ENCODE data around the gene PPA1. TPM values are rescaled to one million over a fixed set of nuclear protein-coding genes. Genes with fewer than 3 reads are reported as not detected.
"Not testable (repeated sequence)": the region's sequence is repeated elsewhere in the genome, so short reads cannot be mapped to it uniquely, and the experiment has no call there.

PPA1 gene
- polyA plus RNA-seq, 1 experiment: 49.8 TPM

GRCh38 chr10:70237958-70238536 is 4.8 kb upstream of the PPA1 start:
- H3K4me3 ChIP-seq (ENCODE audit: low read depth, low read length); H3K36me3 ChIP-seq (ENCODE audit: control insufficient read depth, insufficient read depth, low read length); CTCF ChIA-PET; POLR2A ChIA-PET; DNase-seq (ENCODE audit: low read depth); H3K27me3 ChIP-seq (ENCODE audit: control insufficient read depth, insufficient read depth, low read length): not testable (repeated sequence)

DNA sequence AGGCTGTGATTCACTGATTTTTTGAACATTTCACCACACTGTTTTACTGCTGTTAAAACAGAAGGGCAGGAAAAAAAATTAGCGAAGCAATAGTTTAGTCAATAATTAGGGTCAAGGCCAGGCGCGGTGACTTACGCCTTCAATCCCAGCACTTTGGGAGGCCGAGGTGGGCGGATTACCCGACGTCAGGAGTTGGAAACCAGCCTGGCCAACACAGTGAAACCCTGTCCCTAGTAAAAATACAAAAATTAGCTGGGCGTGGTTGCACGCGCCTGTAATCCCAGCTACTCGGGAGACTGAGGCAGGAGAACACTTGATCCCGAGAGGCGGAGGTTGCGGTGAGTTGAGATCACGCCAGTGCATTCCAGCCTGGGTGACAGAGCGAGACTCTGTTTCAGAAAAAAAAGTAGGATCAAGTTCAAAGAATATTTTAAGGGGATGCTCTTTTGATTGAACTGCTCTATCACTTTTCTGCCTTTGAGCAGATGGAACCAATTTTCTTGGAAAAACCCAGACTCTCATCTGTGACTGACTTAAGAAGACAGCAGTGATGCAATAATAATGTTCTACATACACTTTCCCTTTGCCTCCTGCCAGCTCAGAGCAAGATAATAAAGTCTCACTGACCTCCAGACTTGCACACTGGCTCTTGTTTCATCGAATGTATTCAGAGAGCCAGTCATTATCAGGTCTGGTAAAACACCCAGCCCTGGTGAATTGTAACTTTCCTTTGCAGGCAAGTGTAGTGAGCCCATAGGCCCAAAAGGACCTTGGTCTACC is 1.6 kb upstream of the PPA1 start:
- no peaks in the 10 kb centered on the region for H3K36me3 ChIP-seq (ENCODE audit: control insufficient read depth, insufficient read depth, low read length)
- TF ChIP-seq, protein P1, sequence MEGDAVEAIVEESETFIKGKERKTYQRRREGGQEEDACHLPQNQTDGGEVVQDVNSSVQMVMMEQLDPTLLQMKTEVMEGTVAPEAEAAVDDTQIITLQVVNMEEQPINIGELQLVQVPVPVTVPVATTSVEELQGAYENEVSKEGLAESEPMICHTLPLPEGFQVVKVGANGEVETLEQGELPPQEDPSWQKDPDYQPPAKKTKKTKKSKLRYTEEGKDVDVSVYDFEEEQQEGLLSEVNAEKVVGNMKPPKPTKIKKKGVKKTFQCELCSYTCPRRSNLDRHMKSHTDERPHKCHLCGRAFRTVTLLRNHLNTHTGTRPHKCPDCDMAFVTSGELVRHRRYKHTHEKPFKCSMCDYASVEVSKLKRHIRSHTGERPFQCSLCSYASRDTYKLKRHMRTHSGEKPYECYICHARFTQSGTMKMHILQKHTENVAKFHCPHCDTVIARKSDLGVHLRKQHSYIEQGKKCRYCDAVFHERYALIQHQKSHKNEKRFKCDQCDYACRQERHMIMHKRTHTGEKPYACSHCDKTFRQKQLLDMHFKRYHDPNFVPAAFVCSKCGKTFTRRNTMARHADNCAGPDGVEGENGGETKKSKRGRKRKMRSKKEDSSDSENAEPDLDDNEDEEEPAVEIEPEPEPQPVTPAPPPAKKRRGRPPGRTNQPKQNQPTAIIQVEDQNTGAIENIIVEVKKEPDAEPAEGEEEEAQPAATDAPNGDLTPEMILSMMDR (IDR thresholded peaks at IDR 0.05; ENCODE audit: insufficient read depth, low read depth, low read length): no peak
- ChIA-PET POLR2A (no interaction called here), CTCF (no interaction called here)
- H3K27me3 ChIP-seq (ENCODE audit: control insufficient read depth, insufficient read depth, low read length): no peaks in the 10 kb centered on the region
- DNase-seq (ENCODE audit: low read depth): peak; percentile 83
- H3K4me3 ChIP-seq (ENCODE audit: low read depth, low read length): no peak overlapping the region

GRCh38 chr10:70233939-70234300 is 691 bp upstream of the PPA1 start:
- CTCF ChIA-PET: interaction anchor here (1.1 to 13.5 kb wide), 4 partner anchors 12 to 130 kb away, joined by 3 to 219 read pairs (median 12); partner anchors contain the start of gene TYSND1
- TF ChIP-seq, protein P1 (IDR thresholded peaks at IDR 0.05; ENCODE audit: insufficient read depth, low read depth, low read length): no peak
- Histone ChIP-seq H3K27me3 (ENCODE audit: control insufficient read depth, insufficient read depth, low read length) (no peaks in the 10 kb centered on the region), H3K4me3 (ENCODE audit: low read depth, low read length) (peak overlapping the region; percentile 83; the same call in 1 of the 2 replicates), H3K36me3 (ENCODE audit: control insufficient read depth, insufficient read depth, low read length) (no peaks in the 10 kb centered on the region)
- DNase-seq (ENCODE audit: low read depth): no peak
- POLR2A ChIA-PET: interaction anchor here (0.5 to 0.7 kb wide), 2 partner anchors 93 to 130 kb away, joined by 3 to 7 read pairs; no protein-coding TSS in a partner anchor

DNA sequence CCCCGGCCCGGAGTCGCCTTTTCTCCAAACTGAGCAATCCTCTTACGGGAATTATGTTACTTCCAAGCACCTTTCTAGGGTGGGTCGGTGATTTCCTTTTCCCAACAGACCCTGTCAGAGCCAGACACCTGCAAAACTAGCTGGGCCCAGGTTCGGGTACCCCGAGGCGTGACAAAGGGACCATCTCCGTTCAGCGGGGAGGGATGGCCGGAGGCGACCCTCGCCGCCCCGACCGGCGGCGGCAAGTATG is 445 bp downstream of the PPA1 start:
- POLR2A ChIA-PET: interaction anchor here (0.7 kb wide), 1 partner anchor 99 kb away, joined by 22 read pairs; no protein-coding TSS in a partner anchor
- DNase-seq (ENCODE audit: low read depth): no peak
- Histone ChIP-seq H3K27me3 (ENCODE audit: control insufficient read depth, insufficient read depth, low read length) (no peaks in the 10 kb centered on the region), H3K36me3 (ENCODE audit: control insufficient read depth, insufficient read depth, low read length) (peaks cover 1% of the 10 kb centered on the region; the same call in 1 of the 2 replicates), H3K4me3 (ENCODE audit: low read depth, low read length) (peak overlapping the region; percentile 83)
- CTCF ChIA-PET: interaction anchor here (0.6 to 13.5 kb wide), 11 partner anchors 11 to 482 kb away, joined by 3 to 219 read pairs (median 3); partner anchors contain the start of gene TYSND1
- TF ChIP-seq, protein P1 (IDR thresholded peaks at IDR 0.05; ENCODE audit: insufficient read depth, low read depth, low read length): no peak

GRCh38 chr10:70232155-70232858 is 922 bp downstream of the PPA1 start:
- no peak for DNase-seq (ENCODE audit: low read depth)
- TF ChIP-seq, protein P1 (IDR thresholded peaks at IDR 0.05; ENCODE audit: insufficient read depth, low read depth, low read length): no peak
- ChIA-PET CTCF (interaction anchor here (0.6 to 13.5 kb wide), 8 partner anchors 11 to 481 kb away, joined by 3 to 219 read pairs (median 4); no protein-coding TSS in a partner anchor), POLR2A (interaction anchor here (0.6 to 0.7 kb wide), 2 partner anchors 100 to 174 kb away, joined by 4 to 22 read pairs; no protein-coding TSS in a partner anchor)
- H3K27me3 ChIP-seq (ENCODE audit: control insufficient read depth, insufficient read depth, low read length): no peaks in the 10 kb centered on the region
- H3K4me3 ChIP-seq (ENCODE audit: low read depth, low read length): peak overlapping the region; percentile 83
- peaks cover 1% of the 10 kb centered on the region; the same call in 1 of the 2 replicates for H3K36me3 ChIP-seq (ENCODE audit: control insufficient read depth, insufficient read depth, low read length)

All from BJ (cell line).